GM19239 (cell line): ENCODE measurements around the gene TMEM72.

Experiments used
- DNase-seq: peaks from one replicate; pipeline ENCODE4 v3.0.0; 2011; ENCODE audit warnings: low spot score; ENCODE audit not compliant: insufficient read length
- FAIRE-seq: peaks from 2 replicates; lab custom pipeline; 2011; peaks lifted over from hg19 to GRCh38; lab: Jason Lieb, UNC

Gene TMEM72

DNA sequence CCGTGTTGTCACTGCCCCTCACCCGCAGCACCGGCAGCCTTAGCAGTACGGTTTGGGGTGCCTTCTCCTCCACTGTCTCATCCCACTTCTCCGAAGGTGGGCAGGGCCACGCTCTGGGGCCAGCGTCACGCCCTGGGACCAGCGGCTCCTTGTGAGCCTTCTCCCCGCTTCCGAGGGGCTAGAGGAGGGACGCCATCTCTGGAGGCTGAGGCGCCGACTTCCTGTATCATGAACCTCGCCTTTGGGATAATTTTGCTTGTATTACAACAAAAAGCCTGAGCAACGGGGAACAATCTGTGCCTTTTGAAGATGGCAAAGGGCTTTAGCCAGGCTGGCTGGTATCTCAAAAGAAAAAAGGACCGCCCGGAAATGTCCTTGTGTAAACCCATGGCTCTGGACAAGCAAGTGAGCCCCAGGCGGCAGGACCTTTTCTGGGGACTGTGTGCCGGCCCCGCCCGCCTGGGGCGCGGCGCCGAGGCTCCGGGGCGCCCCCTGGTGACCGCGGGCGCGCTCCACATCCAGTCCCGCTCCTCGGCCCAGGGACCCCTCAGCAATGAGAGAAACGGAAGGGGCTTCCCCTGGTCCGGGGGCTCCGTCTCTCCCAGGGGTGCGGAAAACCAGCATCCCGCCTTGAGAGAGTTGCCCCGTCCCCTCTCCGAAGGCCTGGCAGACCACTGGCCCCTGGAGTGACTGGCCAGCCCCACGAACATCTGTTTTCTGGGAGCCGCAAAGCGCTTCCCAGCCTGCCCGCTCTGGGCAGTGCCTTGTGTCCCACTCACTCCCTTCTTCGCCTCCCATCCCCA, 63.7 kb downstream of the TMEM72 start:
- FAIRE-seq (peak; percentile 76), DNase-seq (peak; percentile 73)

- DNase-seq, result no peak
- no peak for FAIRE-seq
These were observed 64.5 kb downstream of the TMEM72 start for GRCh38 chr10:44975431-44976331.

DNA sequence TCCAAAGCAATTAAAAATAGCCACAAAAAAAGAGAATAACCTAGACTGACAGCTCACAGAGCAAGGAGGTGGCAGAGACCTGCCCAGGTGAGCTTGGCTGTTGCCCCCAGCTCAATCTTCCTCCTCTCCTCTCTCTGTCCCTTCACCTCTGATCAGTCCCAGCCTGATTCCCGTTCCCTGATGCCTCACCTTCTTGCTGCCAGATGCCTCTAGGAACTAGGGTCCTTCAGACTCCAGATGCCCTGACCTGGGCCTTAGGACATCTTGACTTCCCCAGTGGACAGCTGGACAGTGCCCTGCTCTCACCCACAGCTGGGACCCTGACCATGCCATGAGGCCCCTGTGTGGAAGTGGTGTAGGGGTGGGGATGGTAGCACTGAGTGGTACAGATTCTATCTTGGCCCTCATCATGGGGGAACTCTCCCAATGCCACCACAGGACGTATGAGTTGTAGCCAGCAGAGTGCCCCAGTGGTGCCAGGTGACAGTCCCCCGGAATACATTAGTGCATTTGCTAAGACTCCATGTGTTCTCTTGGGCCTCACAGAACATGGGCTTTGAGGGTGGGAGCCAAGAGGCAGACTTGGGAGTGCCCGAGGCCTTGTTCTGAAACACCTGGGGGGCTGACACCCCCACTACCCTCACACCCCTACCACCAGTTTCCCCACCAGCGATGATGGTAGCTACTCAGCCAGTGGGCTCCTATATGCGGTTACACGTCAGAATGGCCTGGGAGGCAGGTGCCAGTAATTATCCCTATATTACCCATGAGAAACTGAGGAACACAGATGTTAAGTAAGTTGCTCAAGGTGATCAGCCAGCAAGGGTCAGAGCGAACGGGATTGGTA, 65.4 kb downstream of the TMEM72 start:
- FAIRE-seq, result no peak

DNA sequence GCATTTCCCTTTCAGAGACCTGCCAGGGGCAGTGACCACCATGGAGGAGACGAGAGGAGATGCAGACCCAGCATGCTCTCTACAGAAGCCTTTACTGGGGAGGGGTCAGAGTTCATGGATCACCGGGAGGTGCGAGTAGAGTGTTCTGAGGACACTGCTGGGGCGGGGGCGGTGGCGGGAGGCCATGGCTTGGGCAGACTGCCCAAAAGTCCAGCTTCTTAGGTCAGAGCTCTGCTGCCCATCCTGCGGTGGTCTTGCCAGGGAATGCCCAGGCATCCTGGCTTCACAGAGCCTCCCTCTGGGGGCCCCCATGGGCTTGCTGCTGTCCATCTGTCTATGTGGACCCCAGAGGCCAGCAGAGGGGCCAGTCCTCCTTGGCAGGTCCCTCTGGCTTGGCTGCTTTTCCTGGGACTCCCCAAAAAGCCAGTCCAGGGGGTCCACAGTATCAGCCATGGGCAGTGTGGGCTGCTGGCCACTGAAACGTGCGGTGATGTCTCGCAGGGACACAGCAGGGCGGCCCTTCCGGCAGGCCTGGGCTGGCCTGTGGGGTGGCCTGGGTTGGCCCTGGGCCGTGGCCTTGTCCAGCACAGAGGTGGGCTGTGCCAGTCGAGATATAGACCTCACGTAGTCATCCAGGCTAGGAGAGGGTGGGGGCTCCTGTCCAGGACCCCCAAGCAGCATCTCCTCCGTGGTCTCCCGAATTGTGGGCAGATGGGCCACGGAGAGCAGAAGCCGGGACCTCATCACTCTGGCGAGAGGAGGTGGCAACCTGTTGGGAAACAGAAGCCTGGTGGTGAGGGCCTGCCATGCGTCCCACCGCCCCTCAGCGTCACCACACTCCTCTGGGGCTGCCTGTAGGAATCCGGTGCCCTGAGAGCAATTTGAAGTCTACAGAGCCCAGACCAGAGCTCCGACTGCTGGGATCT, 66.4 kb downstream of the TMEM72 start:
- DNase-seq (no peak), FAIRE-seq (no peak)

More for the DNA sequence above, 65.4 kb downstream of the TMEM72 start:
- no peak for DNase-seq

GRCh38 chr10:44978213-44978569, 67.1 kb downstream of the TMEM72 start:
- FAIRE-seq (no peak), DNase-seq (no peak)

GRCh38 chr10:44978570-44979280, 67.6 kb downstream of the TMEM72 start, which contains the start of gene DEPP1:
TSS of gene DEPP1 (minus strand) at chr10:44978809. CDS start at chr10:44978030, 779 bp downstream.
- FAIRE-seq (peak; percentile 80), DNase-seq (no peak)

DNA sequence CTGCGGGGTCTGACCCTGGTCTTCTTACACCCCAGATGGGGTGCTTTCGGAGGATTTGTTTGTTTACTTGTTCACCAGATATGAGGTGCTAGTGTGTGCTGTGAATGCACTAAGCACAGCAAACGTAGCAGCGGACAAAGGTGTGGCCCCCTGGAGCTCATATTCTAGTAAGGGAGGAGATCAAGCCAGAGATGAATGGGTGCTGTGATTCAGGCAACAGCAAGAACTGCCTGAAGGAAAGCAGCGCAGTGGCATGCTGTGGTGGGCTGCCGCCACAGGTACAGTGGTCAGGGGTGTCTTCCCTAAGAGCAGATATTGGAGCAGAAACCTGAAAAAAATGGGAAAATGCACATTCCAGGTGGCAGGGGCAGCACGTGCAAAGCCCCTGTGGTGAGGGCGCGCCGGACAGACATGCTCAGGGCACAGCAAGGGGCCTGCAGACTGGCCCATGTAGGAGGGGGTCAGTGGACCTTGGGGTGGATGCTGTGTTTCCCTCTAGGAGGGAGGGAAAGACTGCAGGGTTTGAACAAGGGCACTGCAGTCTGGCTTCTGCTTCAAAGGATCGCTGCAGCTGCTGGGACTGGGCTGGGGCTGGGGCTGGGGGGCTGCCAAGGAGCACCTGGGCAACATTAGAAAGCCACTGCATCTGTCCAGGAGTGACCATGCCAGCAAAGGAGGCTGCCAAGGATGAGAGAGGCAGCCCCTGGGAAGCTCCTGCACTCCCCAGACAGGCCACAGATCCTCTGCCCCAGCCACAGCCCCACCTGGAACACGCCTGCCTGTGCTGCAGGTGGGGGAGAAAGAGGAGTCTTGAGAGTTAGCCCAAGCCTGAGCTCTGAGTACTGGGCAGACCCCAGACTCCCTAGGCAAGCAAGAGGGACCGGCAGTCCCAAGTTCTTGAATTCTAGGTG, 68.4 kb downstream of the TMEM72 start:
- FAIRE-seq (no peak), DNase-seq (no peak)

DNA sequence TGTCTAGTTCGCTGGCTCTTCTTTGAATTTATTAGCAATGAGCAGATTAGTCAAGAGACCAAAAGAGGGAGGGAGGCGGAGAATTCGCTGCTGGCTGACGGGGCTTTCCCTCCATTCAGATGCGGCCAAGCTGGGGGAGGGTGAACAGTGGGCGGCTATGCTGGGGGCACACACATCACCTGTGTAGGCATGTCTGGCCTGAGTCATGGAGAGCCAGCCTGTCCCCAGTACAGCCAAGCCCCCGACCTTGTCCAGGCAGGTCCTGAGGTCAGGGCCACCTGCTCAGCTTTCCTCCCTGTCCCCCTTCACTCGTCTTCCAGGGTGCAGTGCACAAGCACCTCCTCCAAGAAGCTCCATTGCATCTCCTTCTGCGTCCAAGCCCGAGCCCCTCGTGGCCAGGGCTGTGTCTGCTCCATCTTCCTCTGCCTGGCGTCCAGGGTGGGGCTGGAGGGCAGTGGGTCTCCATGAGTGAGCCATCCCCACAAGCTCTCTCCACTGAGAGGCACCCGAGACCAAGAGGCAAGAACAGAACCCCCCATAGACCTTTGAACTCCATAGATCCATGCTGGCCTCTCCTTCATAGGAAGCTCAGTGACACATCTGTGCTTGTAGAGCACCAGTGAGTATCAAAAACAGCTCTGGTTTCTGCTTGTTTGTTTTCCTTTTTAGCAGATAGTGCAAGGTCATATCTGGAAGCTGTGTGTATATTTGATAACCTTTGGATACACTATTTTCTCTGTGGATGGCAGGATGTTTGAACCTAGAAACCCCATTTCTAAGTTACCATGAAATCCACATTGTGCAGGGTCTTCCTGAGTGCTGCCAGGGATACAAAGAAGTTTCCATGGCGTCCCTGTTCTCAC, 69.4 kb downstream of the TMEM72 start:
- FAIRE-seq (peak; percentile 4), DNase-seq (no peak)

- DNase-seq, result no peak
- FAIRE-seq, result peak; percentile 75
These were observed 70.3 kb downstream of the TMEM72 start for GRCh38 chr10:44981172-44982113.

DNA sequence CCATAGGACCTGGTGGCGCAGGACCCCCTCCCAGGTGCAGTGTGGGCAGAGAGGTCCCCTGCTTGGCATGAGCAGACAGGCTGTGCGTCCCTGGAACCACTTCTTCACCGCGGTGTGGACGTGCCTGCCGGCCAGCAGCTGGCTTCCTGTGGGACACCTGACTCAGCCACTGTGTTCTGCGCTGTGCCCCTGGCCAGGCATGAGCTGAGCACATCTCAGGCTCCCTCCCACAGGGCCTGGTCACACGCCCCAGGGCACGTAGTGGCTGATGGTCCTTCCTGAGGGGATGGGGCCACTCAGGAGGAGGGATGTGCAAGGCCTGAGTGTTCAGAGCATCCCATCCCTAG, 71.0 kb downstream of the TMEM72 start:
- no peak for FAIRE-seq
- no peak for DNase-seq

- FAIRE-seq (no peak), DNase-seq (no peak)
These were observed 71.4 kb downstream of the TMEM72 start for GRCh38 chr10:44982496-44982895.

DNA sequence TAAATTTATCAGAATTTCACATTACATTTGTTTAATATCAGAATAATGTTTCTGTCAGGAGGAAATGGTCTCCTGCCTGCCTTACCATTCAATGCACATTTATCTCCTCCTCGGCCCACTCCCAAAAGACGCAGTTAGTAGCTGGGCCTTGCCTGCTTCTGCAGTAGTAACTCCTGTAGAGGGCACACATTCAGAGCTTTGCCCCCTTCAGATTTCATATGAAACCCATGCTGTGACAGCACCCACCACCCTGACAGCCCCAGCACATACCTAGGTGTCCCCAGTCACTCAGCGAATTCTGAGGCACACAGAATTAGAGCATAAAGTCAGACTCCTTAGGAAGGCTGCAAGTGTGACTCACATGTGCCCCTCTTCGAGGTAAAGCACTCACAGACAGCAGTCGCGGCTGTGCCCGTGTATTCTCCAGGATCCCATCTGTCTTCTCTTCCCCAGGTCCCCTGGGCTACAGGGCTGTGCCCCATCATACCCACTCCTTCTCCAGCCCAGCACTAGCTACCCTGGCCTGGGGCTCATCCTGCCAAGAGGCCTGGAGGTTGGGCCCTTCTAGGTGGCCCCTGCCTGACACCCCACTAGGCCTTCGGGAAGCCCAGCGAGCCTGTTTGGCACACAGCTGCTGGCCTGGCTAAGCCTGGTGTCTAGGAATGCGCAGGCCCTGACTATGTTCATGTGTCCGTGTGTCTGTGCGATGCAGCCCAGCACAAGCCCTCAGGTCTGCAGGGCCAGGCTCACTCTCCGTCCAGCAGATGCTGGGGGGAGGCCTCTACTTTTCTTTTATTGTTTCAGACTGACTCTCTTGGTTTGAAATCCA, 72.1 kb downstream of the TMEM72 start:
- DNase-seq (no peak), FAIRE-seq (no peak)

DNA sequence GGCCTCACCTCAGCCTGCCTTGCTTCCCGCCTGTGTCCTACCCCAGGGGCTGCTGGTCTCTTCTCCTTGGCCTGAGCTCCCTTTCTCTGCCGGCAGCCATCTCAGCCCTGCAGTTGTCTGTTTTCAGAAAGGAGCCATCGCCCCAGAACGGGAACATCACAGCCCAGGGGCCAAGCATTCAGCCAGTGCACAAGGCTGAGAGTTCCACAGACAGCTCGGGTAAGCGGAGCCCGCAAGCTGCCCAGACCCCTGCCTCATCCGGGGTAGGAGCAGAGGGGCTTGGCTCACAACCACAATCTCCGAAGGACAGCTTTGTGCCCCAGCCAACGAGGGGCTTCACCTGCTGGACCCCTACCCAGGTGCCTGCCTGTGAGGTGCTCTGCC, 72.8 kb downstream of the TMEM72 start:
- DNase-seq (no peak), FAIRE-seq (no peak)

DNA sequence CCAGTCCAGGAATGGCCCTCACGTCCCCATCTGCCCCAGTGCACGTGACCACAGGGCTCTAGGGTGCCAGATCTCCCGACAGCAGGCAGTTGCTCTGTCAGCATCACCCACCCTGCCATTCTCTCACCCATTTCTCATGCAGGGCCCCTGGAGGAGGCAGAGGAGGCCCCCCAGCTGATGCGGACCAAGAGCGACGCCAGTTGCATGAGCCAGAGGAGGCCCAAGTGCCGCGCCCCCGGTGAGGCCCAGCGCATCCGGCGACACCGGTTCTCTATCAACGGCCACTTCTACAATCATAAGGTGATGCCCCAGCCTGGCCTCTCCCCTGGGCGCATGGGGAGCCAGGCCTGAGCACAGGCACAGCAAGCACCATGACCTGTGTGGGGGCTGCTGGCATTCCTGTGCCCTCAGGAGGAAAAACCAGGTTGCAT, 73.5 kb downstream of the TMEM72 start:
- no peak for DNase-seq
- FAIRE-seq, result no peak

DNA sequence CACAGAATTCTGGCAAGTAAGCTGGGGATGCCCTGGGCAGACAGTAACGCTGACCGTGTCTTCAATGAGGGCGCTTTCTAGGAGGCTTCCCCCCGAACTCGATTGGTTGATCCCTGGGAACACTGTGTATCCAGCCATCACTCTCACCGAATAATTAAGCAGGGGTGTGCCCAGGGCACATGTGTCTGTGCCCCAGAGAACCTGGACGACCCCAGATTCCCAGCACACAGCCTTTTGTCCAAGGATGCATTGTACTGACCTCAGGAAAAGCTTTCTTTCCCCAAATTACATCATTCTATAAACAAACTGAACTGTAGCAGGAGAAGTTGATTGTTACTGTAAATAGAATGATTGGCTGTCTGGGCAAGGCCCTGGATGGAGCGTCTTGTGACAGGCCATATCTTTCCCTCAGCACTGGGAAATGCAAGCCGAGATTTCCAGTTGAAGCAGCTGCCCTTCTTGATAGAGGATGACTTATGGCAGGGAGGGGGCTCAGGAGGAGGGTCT, 74.1 kb downstream of the TMEM72 start:
- no peak for FAIRE-seq
- no peak for DNase-seq
